GM10248 (cell line): ENCODE results near the gene RPS6KB2.

Source experiments
- CTCF ChIA-PET: fragments of 300-600 bp; sonication (Branson Sonifier 250); formaldehyde crosslinking; extraction: SDS; loops from one replicate; lab custom pipeline; 2021; ENCODE audit warnings: antibody characterized with exemption; lab: Yijun Ruan, JAX
- POLR2A ChIA-PET: fragments of 350-650 bp; sonication (Branson Sonifier 250); formaldehyde crosslinking; extraction: SDS; loops from one replicate; lab custom pipeline; 2020; ENCODE audit warnings: antibody characterized with exemption; lab: Yijun Ruan, JAX
- DNase-seq: peaks from one replicate; pipeline ENCODE4 v3.0.0; 2012; ENCODE audit errors: extremely low spot score
- CTCF ChIP-seq: IDR thresholded peaks from 2 replicates; pipeline ENCODE4 v1.5.1; 2012; ENCODE audit warnings: mild to moderate bottlenecking, low read depth; ENCODE audit errors: extremely low read depth, missing control alignments, control extremely low read depth

RPS6KB2 gene

DNA sequence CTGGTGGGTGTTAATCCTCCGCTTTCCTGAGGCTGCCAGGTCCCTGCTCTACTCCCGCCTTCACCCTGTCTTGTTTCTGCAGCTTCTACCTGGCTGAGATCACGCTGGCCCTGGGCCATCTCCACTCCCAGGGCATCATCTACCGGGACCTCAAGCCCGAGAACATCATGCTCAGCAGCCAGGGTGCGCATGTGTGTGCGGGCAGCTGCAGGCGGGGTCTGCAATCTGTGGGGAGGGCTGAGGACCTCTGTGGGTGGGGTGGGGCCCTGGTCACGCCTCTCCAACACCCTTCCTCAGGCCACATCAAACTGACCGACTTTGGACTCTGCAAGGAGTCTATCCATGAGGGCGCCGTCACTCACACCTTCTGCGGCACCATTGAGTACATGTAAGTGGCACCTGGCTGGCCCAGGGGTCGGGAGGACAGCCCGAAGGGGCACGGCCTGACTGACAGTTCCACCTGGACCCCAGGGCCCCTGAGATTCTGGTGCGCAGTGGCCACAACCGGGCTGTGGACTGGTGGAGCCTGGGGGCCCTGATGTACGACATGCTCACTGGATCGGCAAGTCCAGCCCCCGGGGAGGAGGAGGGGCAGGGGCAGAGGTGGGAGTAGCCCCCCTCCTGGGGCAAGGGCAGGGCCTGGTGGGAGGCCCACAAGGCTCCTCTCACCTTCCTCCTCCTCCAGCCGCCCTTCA lies 4.5 kb downstream of the RPS6KB2 start:
- ChIA-PET POLR2A (interaction anchor here (0.6 kb wide), 2 partner anchors 10 to 1214 kb away, joined by 3 read pairs; partner anchors contain the start of gene CORO1B), CTCF (interaction anchor here (1.0 to 1.2 kb wide), 2 partner anchors 55 to 171 kb away, joined by 3 read pairs; no protein-coding TSS in a partner anchor)
- TF ChIP-seq CTCF = no peak
- no peak for DNase-seq

- ChIA-PET POLR2A (interaction anchor here (0.6 to 1.3 kb wide), 2 partner anchors 10 to 16 kb away, joined by 3 read pairs; partner anchors contain the start of gene CORO1B), CTCF (interaction anchor here (1.2 to 1.8 kb wide), 2 partner anchors 32 to 172 kb away, joined by 3 to 6 read pairs; partner anchors contain the start of gene PPP1CA)
- no peak for TF ChIP-seq CTCF
- DNase-seq = no peak
These were observed 5.5 kb downstream of the RPS6KB2 start for GRCh38 chr11:67433536-67434394.

DNA sequence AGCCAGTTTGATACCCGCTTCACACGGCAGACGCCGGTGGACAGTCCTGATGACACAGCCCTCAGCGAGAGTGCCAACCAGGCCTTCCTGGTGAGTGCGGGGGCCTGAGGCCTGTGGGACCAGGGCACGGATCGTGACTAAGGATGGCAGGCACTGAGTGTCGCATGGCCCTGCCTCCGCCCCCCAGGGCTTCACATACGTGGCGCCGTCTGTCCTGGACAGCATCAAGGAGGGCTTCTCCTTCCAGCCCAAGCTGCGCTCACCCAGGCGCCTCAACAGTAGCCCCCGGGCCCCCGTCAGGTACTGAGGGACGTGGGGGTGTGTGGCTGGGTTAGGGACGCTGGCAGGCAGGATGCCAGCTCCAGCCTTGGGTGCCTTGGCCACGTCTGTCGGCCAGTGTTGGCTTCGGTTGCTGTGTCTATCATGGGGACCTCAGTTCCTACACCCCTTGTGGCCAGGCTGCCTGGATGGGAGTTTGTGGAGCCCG lies 6.1 kb downstream of the RPS6KB2 start:
- no peak for DNase-seq
- ChIA-PET CTCF (interaction anchor here (1.8 kb wide), 1 partner anchor 33 kb away, joined by 6 read pairs; the partner anchor contains the start of gene PPP1CA), POLR2A (interaction anchor here (1.3 kb wide), 1 partner anchor 15 kb away, joined by 3 read pairs; no protein-coding TSS in a partner anchor)
- no peak for TF ChIP-seq CTCF

GRCh38 chr11:67435031-67435726 lies 6.9 kb downstream of the RPS6KB2 start:
- DNase-seq = no peak
- POLR2A ChIA-PET = interaction anchor here (1.3 kb wide), 1 partner anchor 14 kb away, joined by 3 read pairs; no protein-coding TSS in a partner anchor
- CTCF ChIA-PET = interaction anchor here (1.2 to 1.8 kb wide), 2 partner anchors 34 to 84 kb away, joined by 3 to 6 read pairs; partner anchors contain the start of gene PPP1CA
- TF ChIP-seq CTCF = no peak

DNA sequence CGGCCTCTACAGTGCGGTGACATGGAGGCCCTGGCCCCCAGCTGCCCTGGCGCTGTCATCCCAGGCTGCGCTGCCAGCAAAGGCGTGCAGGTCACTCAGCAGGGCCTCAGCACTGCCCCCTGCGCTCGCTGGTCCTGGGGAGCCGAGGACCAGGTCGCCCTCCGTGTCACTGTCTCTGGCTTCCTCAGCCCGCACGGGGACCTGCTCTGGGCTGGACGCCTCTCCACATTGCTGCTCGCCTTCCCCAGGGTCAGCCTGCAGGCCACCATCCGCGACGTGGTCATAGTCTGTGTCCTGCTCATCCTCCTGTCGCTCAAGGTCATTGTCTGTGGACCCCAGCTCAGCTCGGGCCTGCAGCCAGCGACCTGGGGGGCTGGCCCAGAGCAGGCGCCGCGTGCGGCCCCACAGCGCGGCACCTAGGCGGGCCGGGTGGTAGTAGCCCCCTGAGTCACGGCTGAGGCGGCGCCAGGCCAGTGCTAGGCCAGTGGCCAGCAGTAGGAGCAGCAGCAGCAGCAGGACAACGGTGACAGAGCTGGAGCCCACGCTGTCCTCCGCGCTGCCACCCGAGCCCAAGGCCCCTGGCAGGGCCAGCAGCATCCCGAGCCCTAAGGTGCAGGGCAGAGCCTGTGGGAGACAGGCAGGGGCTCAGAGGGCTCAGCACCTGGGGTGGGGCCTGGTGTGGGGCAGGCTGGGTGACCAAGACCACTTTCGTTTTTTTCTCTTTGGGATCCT lies 7.6 kb downstream of the RPS6KB2 start:
- no peak for TF ChIP-seq CTCF
- POLR2A ChIA-PET = interaction anchor here (1.1 to 1.2 kb wide), 2 partner anchors 47 to 51 kb away, joined by 3 read pairs; partner anchors contain the start of gene AIP
- DNase-seq = no peak
- CTCF ChIA-PET = interaction anchor here (0.8 to 2.1 kb wide), 5 partner anchors 10 to 84 kb away, joined by 3 to 8 read pairs (median 3); partner anchors contain the start of gene PPP1CA
